ENCODE measurements around the gene BSPRY.
"Not testable (repeated sequence)": the region's sequence is repeated elsewhere in the genome, so short reads cannot be mapped to it uniquely, and the experiment has no call there.

BSPRY gene

DNA sequence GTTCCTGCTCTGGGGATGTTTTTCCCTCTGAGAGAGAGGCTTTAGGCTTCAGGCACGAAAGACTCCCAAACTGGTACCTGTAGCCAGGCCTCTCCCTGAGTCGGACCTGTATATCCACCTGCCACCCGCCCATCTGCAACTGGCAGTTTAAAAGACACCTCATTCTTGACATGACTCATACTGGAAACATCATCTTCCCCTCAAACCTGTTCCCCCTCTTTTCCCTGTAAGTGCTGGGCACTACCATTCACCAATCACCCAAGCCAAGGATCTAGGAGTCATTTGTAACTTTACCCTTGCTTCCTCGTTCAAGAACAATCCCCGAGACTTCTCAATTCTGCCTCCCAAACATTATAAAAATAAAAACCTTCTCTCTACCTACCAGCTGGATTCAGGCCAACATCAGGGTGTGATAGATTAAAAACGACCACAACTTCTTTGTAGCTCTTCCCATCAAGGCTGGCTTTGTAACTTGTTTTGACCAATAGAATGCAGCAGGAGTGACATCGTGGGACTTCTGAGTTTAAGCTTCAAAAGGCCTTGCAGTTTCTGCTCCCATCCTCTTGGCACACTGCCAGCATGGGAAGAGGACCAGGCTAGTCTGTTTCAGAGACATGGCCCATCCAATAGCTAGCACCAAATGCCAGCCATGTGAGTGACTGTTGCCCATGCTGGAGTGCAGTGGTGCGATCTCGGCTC, 7.5 kb upstream of the BSPRY start:
- DNase-seq (ENCODE audit: low read depth in 2 of 2): no peak

- no peak for DNase-seq (ENCODE audit: low read depth in 2 of 2)
These were observed 5.6 kb upstream of the BSPRY start for GRCh38 chr9:113343732-113344231.

DNA sequence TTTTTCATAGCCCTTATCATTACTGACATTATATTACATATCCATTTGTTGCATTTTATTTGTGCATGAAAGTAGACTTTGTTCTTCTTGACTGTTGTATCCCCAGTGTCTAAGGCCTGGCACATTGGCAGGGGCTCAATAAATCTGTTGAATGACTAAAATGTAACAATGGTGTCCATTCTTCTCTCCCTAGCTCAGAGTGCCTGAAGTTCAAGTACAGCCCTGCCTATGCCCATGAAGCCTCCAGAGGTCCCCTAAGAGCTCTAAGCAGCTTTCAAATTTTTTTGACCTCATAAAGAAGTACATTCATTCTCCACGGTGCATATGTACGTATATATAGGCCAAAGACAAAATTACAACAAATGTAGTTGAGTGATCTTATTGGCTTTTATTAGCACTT, 4.2 kb upstream of the BSPRY start:
- no peak for DNase-seq (ENCODE audit: low read depth in 2 of 2)

- DNase-seq (ENCODE audit: low read depth in 2 of 2): no peak
These were observed 3.7 kb upstream of the BSPRY start for GRCh38 chr9:113345671-113346070.

GRCh38 chr9:113348437-113348836, 904 bp upstream of the BSPRY start:
- no peak for DNase-seq (ENCODE audit: low read depth in 2 of 2)

GRCh38 chr9:113349066-113349444, 286 bp upstream of the BSPRY start:
- DNase-seq (ENCODE audit: low read depth in 2 of 2): no peak

DNA sequence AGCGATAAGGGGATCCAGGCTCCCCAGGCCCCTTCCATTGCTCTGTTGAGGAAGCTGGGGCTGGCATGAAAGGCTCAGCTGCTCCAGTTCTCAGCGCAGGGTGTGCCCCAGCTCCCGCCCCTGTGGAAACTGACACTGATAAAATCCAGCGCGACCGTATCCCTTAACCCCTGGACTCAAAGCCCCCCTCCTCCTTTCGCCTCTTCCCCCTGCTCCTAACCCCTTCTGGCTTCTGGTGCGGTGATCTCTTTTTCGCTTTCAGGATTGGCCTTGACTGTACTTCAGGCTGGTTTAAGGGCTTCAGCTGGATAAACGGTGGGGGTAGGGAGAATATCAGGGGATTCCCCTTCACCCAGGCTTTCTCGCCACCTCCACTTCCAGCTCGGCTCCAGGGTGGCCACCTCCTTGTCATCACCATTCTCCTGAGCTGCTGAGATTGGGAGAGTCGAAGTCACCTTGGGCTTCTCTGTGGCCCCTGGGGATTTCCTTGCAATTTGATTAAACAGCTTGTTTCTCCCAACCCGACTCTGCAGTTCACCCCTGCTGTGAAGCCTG, 843 bp downstream of the BSPRY start:
- DNase-seq (ENCODE audit: low read depth in 2 of 2): no peak

DNA sequence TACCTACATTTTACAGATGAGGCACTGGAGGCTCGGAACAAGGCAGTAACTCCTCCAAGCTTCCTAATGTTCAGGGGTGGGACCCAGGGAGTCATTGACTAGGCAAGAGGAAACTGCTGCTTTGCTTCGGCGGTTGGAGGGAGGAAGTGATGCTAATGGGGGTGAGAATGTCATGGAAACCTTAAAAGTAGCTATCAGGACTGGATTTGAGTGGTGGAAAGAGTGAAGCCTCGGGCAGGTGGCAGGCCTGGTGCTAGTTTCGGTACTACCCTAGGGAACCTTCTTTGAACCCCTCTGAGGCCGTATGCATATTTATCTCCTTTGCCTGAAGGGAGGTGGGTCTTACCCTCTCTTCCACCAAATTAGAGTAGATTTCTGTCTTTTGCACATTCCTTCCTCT, 1.6 kb downstream of the BSPRY start:
- DNase-seq (ENCODE audit: low read depth in 2 of 2): peak in 1 of 2 experiments; percentile 38

GRCh38 chr9:113352006-113352405, 2.7 kb downstream of the BSPRY start:
- DNase-seq (ENCODE audit: low read depth in 2 of 2): no peak

GRCh38 chr9:113352411-113352810, 3.1 kb downstream of the BSPRY start:
- no peak for DNase-seq (ENCODE audit: low read depth in 2 of 2)

DNA sequence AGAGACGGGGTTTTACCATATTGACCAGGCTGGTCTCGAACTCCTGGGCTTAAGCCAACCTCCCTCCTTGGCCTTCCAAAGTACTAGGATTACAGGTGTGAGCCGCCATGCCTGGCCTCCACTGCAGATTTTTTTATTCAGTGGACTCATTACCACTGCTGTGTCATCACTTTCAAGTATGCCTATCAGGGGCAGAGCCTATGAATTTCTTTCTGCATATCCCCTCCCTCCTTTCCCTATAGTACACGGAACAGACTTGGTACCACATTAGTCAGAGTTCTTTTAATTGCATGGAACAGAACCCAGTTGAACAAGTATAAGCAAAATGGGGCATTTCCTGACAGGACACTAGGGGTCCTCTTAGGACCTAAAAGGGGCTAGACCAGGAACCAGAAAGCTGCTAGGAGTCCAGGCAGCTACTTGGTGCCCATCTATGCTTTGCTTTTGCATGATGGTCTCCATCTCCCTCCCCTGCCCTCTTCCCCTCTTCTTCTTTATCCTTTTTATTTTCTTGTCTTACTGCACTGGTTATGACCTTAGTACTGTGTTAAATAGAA, 5.8 kb downstream of the BSPRY start:
- DNase-seq (ENCODE audit: low read depth in 2 of 2): no peak

DNA sequence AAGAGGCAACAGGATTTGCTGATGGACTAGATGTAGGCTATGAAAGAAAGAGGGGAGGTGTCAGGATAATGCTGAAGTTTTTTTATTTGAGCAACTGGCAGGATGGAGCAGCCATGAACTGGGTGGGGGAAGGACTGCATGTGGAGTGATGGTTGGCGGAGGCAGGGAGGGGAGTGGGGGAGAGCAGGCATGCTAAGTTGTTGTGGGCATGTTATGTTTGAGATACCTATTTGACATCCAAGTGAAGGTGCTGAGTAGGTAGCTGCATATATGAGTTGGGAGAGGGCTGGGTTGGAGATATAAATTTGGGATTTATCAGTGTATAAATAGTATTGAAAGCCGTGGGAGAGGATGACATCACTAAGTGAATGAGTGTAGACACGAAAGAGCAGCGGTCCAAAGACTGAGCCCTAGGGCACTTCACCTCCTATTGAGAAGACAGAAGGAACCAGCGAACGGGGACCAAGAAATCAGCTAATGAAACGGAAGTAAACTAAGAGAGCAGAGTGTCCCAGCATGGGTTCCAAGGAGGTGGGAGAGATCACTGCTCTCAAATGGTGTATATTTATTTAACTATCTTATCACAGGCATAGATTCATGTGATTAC, 7.4 kb downstream of the BSPRY start:
- no peak for DNase-seq (ENCODE audit: low read depth in 2 of 2)

GRCh38 chr9:113359385-113359784, 10.0 kb downstream of the BSPRY start:
- no peak for DNase-seq (ENCODE audit: low read depth in 2 of 2)

GRCh38 chr9:113360242-113360842, 11.0 kb downstream of the BSPRY start:
- no peak for DNase-seq (ENCODE audit: low read depth in 2 of 2)

DNA sequence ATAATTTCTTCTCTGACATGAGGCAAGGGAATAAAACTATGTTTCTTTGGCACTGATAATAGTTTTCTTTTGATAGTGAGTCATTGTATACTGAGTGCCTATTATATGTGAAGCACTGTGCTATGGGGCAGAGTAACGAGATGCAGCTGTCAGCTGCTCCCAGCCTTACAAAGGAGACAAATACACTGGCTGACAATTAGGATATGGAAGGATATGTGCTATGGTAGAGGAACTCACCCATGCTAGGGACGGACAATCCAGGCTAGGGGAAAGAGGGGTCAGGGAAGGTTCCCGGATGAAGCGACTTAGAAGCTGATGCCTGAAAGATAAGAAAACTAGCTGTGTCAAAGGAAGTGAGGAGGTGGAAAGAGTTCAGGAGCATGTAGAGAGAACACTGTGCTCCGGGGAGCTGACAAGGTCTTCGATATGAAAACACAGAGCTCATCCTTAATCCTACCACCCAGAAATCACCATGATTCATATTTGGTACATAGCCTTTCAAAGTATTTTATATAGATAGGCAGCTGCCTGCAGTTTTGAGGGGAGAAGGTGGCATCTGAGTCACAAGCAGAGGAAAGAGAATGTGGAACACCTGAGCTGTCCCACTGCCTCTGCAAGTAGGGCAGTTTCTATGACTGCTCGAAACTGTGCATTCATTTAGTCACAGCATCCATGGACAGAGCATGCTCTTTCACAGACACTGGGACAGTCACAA, 12.1 kb downstream of the BSPRY start:
- DNase-seq (ENCODE audit: low read depth in 2 of 2): no peak

DNA sequence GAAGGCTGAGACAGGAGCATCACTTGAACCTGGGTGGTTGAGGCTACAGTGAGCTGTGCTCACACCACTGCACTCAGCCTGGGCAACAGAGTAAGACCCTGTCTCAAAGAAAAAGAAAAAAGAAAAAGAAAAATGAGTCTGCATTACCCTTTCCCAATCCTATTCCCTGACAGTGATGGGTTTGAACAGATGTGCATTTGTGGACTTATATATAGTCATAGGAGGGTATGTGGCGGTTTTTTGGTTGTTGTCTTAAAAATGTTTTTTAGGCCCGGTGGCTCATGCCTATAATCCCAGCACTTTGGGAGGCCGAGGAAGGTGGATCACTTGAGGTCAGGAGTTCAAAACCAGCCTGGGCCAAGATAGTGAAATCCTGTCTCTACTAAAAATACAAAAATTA, 14.0 kb downstream of the BSPRY start:
- DNase-seq (ENCODE audit: low read depth in 2 of 2): no peak

DNA sequence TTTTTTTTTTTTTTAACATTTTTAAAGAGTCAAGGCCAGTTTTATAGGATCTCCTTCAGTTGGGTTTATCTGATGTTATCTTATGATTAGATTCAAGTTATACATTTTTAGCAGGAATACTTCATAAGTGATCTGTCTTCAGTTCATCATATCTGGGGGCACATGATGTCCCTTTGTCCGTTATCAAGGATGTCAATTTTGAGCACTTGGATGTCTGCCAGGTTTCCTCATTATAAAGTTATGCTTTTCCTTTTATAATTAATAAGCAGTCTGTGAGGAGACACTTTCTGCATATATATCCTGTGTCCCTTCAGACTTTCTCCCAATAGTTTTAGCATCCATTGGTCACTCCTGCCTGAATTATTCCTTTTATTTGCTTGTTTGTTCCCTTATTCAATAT, 15.6 kb downstream of the BSPRY start:
- no peak for DNase-seq (ENCODE audit: low read depth in 2 of 2)

GRCh38 chr9:113365652-113366051, 16.3 kb downstream of the BSPRY start:
- not testable (repeated sequence) for DNase-seq (ENCODE audit: low read depth in 2 of 2)

GRCh38 chr9:113368348-113368981, 19.1 kb downstream of the BSPRY start:
- DNase-seq (ENCODE audit: low read depth in 2 of 2): no peak

GRCh38 chr9:113368982-113369854, 19.9 kb downstream of the BSPRY start:
- no peak for DNase-seq (ENCODE audit: low read depth in 2 of 2)

GRCh38 chr9:113369855-113370140, 20.5 kb downstream of the BSPRY start:
- DNase-seq (ENCODE audit: low read depth in 2 of 2): no peak

Data from stimulated activated CD4-positive, alpha-beta T cell treated with anti-CD3 and anti-CD28 coated beads, Interleukin-12 subunit alpha, Interleukin-12 subunit beta, amount 100 ng/mL, for 24 hours (primary cell).